ENCODE data around the gene TMEM86A. TPM values are rescaled to one million over a fixed set of nuclear protein-coding genes. Genes with fewer than 3 reads are reported as not detected.

Gene TMEM86A
- total and polyA plus RNA-seq, 2 of the 4 experiments (the other 2 are of a cell fraction) = 0.31 to 0.36 TPM

DNA sequence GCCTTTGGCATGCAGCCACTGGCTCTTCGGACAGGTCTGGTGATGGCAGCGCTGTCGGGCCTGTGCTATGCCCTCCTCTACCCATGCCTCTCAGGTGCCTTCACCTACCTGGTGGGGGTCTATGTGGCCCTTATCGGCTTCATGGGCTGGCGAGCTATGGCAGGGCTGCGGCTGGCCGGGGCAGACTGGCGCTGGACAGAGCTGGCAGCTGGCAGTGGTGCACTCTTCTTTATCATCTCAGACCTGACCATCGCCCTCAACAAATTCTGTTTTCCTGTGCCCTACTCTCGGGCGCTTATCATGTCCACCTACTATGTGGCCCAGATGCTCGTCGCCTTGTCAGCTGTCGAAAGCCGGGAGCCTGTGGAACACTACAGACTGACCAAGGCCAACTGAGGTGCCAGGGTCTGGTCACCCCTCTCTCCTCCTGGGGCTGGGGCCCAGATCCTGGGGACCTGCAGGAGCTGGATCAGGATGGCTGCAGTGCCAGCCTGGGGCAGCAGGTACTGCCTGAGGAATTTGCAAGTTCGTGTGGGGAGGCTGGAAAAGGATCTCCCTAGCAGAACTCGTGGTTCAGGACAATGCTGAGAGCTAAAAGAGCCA is 3.1 kb downstream of the TMEM86A start:
- CTCF ChIA-PET = no interaction called here
- BruUV-seq (replicated peaks) = no TSS peak
- POLR2A ChIA-PET (ENCODE audit: unreplicated experiment) = no interaction called here

More for the DNA sequence above, 3.1 kb downstream of the TMEM86A start:
- no peak overlapping the region for H4K91ac ChIP-seq (ENCODE audit: insufficient read depth, low read depth, low read length)
- no peaks in the 10 kb centered on the region for H3K9me3 ChIP-seq (ENCODE audit: control insufficient read depth, insufficient read depth, low read length)
- dilution Hi-C loops (cut with HindIII; ENCODE audit: low sequenced_read_pairs, unreplicated experiment) = no loop called here
- no peaks in the 10 kb centered on the region for H3K36me3 ChIP-seq (ENCODE audit: control insufficient read depth, insufficient read depth, low read length)
- TF ChIP-seq MXI1 (IDR thresholded peaks at IDR 0.05; ENCODE audit: borderline replicate concordance, low read depth, low read length) = no peak
- no peak for TF ChIP-seq FOS (IDR thresholded peaks at IDR 0.05; ENCODE audit: low read depth, low read length)
- TF ChIP-seq POLR2A (IDR thresholded peaks at IDR 0.05; ENCODE audit: low read depth, low read length) = no peak
- TF ChIP-seq MAFK (IDR thresholded peaks at IDR 0.05; ENCODE audit: low read depth, low read length) = no peak
- TF ChIP-seq CHD1 (IDR thresholded peaks at IDR 0.05; ENCODE audit: low read depth, low read length) = no peak
- H3K4me2 ChIP-seq (ENCODE audit: low read depth, low read length) = no peak overlapping the region
- H3K27ac ChIP-seq (ENCODE audit: insufficient read depth, low read length) = no peak overlapping the region
- H3K4me1 ChIP-seq (ENCODE audit: control insufficient read depth, insufficient read depth, low read length) = peaks cover 4% of the 10 kb centered on the region
- no peak overlapping the region for H4K5ac ChIP-seq (ENCODE audit: low read depth, low read length)
- peaks cover 29% of the 10 kb centered on the region for H3K27me3 ChIP-seq (ENCODE audit: control insufficient read depth, insufficient read depth, low read length)
- H2AK9ac ChIP-seq (replicated peaks; ENCODE audit: low read depth, low read length, poor library complexity) = no peak overlapping the region
- ATAC-seq (ENCODE audit: low read depth) (no peak), DNase-seq (no peak)
- no peak overlapping the region for H2AK5ac ChIP-seq (ENCODE audit: low read depth, low read length)
- H4K8ac ChIP-seq (ENCODE audit: low read depth in 2 of 2, low read length in 2 of 2) = no peak overlapping the region
- intact Hi-C loops (cut with micrococcal nuclease) = no loop called here
- H3K9ac ChIP-seq (ENCODE audit: low read depth, low read length) = no peak overlapping the region
- peak overlapping the region; percentile 9 for H2AFZ ChIP-seq (replicated peaks; ENCODE audit: low read length, poor library complexity)
- H3K79me1 ChIP-seq (ENCODE audit: low read depth in 1 of 2, low read length in 2 of 2) = no peaks in the 10 kb centered on the region
- H3K4ac ChIP-seq (ENCODE audit: low read depth, low read length) = no peak overlapping the region
- no peak overlapping the region for H3K4me3 ChIP-seq (ENCODE audit: insufficient read depth, low read depth, low read length)
- in situ Hi-C loops (cut with MboI; ENCODE audit: low sequenced_read_pairs) = no loop called here
- peaks cover 6% of the 10 kb centered on the region; the same call in 1 of the 2 replicates for H3K9me1 ChIP-seq (ENCODE audit: insufficient read depth, low read length)
- no peak overlapping the region for H2BK5ac ChIP-seq (ENCODE audit: low read depth, low read length, poor library complexity, severe bottlenecking)
- no peak overlapping the region for H3K23ac ChIP-seq (ENCODE audit: low read depth, low read length)
- no peak overlapping the region for H2BK15ac ChIP-seq (ENCODE audit: low read depth, low read length)
- no peak overlapping the region for H3K14ac ChIP-seq (replicated peaks; ENCODE audit: low read depth, low read length)
- no peak overlapping the region for H2BK120ac ChIP-seq (ENCODE audit: low read depth, low read length)
- no peak overlapping the region for H2BK20ac ChIP-seq (ENCODE audit: low read depth, low read length)
- 89% methylated on average over 7 of the region's 17 CpGs; no CpG with 5 or more reads in 1 of the 2 experiments for WGBS, 2 experiments (ENCODE audit: extremely low coverage in 2 of 2, insufficient read length in 1 of 2)
- H4K20me1 ChIP-seq (ENCODE audit: insufficient read depth, low read length) = no peaks in the 10 kb centered on the region
- H3K56ac ChIP-seq (ENCODE audit: extremely low read depth, insufficient read depth, low read length) = no peak overlapping the region
- no peak overlapping the region for H3K18ac ChIP-seq (ENCODE audit: low read depth, low read length)

Data from IMR-90 (cell line).